Endothelial cell (in vitro differentiated cells): Measurements from ENCODE around the gene SCAPER. TPM values are rescaled to one million over a fixed set of nuclear protein-coding genes. Genes with fewer than 3 reads are reported as not detected.

Source experiments
- DNase-seq: peaks from one replicate; pipeline ENCODE4 v3.0.0; 2021; ENCODE audit warnings: low spot score
- H3K27ac Mint-ChIP-seq: one replicate; pipeline ENCODE4 v1.8.0; 2021; ENCODE audit warnings: mixed read lengths, inconsistent platforms; ENCODE audit not compliant: unreplicated experiment
- H3K27me3 Mint-ChIP-seq: one replicate; pipeline ENCODE4 v1.8.0; 2021; ENCODE audit warnings: mild to moderate bottlenecking, moderate library complexity, mixed read lengths, inconsistent platforms; ENCODE audit not compliant: unreplicated experiment
- H3K36me3 Mint-ChIP-seq: one replicate; pipeline ENCODE4 v1.8.0; 2021; ENCODE audit warnings: mild to moderate bottlenecking, low read depth, mixed read lengths, inconsistent platforms; ENCODE audit not compliant: unreplicated experiment
- H3K4me1 Mint-ChIP-seq: one replicate; pipeline ENCODE4 v1.8.0; 2021; ENCODE audit warnings: mild to moderate bottlenecking, mixed read lengths, inconsistent platforms; ENCODE audit not compliant: unreplicated experiment
- H3K4me3 Mint-ChIP-seq: one replicate; pipeline ENCODE4 v1.8.0; 2021; ENCODE audit warnings: mild to moderate bottlenecking, mixed read lengths, inconsistent platforms; ENCODE audit not compliant: unreplicated experiment
- H3K9me3 Mint-ChIP-seq: one replicate; pipeline ENCODE4 v1.8.0; 2021; ENCODE audit warnings: mixed read lengths, inconsistent platforms; ENCODE audit not compliant: unreplicated experiment
- total RNA-seq: library from RNA; stranded (reverse); fragmentation: NEBNext Ultra II Directional; extraction: Animal tissue kit (Norgen Biotek cat#: 25700); gene quantifications from one replicate; pipeline ENCODE4 v1.2.1, GENCODE V29; 2021; ENCODE audit not compliant: unreplicated experiment
- TF ChIP-seq, protein P1 (sequence below): fragments of 200-600 bp; sonication (generic); IDR thresholded peaks from one replicate; pipeline ENCODE4 v1.5.0; 2021; ENCODE audit warnings: antibody characterized with exemption; ENCODE audit not compliant: unreplicated experiment

Gene SCAPER
- total RNA-seq, 1 donor from 2014 or later, result 18.1 TPM

DNA sequence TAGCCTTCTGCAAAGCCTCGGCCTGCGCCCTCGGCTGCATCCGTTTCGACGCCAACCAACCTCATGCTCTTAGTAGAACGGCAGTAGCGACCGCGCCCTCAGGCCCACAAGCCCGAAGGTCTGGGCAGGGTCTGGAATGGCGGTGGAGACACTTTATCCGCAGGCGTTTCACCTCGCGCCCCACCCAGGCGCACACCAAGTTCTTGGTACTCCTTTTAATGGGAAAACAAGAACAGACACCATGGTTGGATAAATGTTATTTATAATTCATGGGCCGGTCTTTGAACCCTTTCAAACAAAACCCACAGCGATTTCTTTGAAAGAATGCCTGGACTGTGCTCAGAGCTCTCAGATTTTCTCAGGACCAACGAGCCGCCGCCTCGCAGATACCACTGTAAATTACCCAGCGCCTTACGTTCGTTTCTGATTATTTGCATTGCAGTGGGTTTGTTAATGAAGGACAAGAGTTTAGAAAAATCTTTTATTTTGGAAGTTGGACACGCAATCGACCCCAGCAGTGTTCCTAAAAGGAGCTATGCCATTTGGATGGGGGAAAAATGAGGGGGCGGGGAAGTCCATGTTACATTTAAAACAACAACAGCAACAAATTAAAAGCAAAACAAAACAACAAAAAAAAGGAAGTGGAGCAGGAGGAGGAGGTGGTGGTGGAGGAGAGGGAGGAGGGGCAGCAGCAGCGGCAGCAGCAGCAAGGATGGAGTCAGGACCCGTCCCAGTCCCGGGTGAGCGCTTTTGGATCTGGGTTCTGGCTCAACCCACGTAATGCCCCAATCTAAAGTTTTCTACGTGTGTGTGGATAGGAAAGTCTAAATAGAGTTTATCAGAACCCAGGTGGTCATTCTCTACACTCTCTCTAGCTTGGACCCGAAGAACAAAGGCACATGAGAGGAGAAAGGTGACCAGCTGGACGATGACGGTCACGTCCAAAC, 569.6 kb downstream of the SCAPER start:
- Mint-ChIP-seq H3K36me3 (peaks cover 5% of the 10 kb centered on the region), H3K27ac (peak overlapping the region; percentile 14)
- DNase-seq, result no peak

DNA sequence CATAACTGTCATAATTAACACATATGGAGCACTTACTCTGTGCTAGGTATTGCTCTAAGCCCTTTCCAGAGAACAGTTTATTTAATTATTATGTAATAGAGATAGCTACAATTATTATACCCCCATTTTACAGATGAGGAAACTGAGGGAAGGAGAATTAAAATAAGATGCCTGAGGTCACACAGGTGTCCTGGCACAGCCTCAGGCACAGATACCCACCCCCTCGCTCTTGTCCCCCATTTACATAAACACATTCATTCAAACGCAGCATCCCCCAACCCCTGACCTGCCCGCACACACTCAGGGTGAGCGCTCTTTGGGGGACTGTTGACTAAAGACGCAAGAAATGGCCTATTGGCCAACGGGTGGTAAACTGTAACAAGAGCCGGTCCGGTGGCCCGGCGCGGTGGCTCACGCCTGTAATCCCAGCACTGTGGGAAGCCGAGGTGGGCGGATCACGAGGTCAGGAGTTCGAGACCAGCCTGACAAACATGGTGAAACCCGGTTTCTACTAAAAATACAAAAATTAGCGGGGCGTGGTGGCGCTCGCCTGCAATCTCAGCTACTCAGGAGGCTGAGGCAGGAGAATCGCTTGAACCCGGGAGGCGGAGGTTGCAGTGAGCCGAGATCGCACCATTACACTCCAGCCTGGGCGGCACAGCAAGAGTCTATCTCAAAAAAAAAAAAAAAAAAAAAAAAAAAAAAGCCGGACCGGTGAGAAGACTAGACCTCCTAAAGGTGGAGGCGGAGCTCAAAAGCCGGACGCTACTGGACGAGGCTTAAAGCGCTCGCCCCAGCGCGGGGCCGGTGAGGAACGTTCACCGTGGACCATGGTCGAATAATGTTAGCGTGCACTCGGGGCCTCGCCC, 570.5 kb downstream of the SCAPER start:
- Mint-ChIP-seq H3K27me3 (peaks cover 30% of the 10 kb centered on the region), H3K36me3 (peaks cover 5% of the 10 kb centered on the region), H3K27ac (peak overlapping the region; percentile 14), H3K9me3 (no peaks in the 10 kb centered on the region), H3K4me3 (no peak overlapping the region), H3K4me1 (peaks cover 28% of the 10 kb centered on the region)
- no peak for DNase-seq
- TF ChIP-seq, protein P1, sequence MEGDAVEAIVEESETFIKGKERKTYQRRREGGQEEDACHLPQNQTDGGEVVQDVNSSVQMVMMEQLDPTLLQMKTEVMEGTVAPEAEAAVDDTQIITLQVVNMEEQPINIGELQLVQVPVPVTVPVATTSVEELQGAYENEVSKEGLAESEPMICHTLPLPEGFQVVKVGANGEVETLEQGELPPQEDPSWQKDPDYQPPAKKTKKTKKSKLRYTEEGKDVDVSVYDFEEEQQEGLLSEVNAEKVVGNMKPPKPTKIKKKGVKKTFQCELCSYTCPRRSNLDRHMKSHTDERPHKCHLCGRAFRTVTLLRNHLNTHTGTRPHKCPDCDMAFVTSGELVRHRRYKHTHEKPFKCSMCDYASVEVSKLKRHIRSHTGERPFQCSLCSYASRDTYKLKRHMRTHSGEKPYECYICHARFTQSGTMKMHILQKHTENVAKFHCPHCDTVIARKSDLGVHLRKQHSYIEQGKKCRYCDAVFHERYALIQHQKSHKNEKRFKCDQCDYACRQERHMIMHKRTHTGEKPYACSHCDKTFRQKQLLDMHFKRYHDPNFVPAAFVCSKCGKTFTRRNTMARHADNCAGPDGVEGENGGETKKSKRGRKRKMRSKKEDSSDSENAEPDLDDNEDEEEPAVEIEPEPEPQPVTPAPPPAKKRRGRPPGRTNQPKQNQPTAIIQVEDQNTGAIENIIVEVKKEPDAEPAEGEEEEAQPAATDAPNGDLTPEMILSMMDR, result no peak

More for the DNA sequence above, 569.6 kb downstream of the SCAPER start:
- Mint-ChIP-seq H3K4me3 (peak overlapping the region; percentile 66), H3K4me1 (peaks cover 33% of the 10 kb centered on the region), H3K9me3 (no peaks in the 10 kb centered on the region), H3K27me3 (peaks cover 30% of the 10 kb centered on the region)
- TF ChIP-seq, protein P1, result no peak

DNA sequence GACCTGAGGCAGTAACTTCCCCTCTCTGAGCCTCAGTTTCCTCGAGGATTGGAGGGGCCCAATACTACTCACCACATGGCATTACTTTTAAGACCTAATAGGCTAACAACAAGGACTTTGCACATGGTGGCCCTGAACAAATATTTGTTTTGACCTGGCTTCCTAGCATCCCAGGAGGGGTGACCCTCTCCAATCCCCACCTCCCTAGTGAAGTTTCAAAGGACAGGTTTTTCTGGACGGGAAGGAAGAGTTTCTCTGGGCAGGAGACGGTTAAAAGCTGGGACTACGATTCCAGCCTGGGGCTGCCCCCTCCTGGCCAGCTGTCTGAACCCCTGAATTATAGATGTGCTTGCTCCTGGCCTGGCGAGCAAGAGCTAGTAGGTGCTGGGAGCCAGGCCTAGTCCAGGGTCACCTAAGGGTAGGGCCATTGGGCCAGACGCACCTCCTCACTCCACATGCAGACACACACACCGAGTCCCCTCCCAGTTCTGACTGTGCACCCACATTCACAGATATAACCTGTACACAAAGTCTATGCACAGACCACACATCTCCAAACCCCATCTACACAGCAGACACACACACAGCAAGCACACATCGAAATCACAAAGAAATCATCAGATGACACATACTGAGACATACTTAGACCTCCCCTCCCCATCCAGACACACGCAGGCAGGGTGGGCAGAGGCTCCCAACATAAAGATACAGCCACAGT, 571.3 kb downstream of the SCAPER start:
- Mint-ChIP-seq H3K4me1 (peaks cover 22% of the 10 kb centered on the region), H3K36me3 (peaks cover 5% of the 10 kb centered on the region), H3K9me3 (no peaks in the 10 kb centered on the region), H3K27ac (no peak overlapping the region), H3K4me3 (peak overlapping the region; percentile 6), H3K27me3 (peaks cover 25% of the 10 kb centered on the region)
- TF ChIP-seq, protein P1, result no peak
- DNase-seq, result no peak

DNA sequence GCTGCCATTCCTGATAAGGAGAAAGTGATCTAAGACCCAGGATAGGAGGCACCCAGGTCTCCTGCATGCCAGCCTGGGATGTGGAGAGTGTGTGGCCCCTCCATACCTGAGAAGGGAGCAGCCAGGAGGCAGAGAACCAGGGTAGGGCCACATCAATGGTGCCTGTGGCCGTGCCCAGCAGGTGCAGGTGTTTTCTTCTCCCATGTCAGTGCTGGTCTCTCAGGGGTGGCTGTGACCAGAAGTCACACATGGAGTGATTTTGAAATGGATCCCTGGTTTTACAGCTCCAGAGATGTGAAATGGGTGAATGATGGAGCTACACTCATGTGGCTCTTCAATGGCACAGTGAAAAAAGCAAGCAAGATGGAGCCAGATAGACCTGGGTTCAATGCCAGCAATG, 571.8 kb downstream of the SCAPER start:
- Mint-ChIP-seq H3K27ac (no peak overlapping the region), H3K27me3 (peaks cover 20% of the 10 kb centered on the region), H3K4me3 (no peak overlapping the region), H3K36me3 (no peaks in the 10 kb centered on the region), H3K9me3 (no peaks in the 10 kb centered on the region), H3K4me1 (peaks cover 16% of the 10 kb centered on the region)
- DNase-seq, result no peak
- TF ChIP-seq, protein P1, result no peak
